ES-I3 (cell line): Measurements from ENCODE around the gene NCAM1.

Experiments
- H3K36me3 ChIP-seq: 2 replicates; pipeline ENCODE4 v1.6.1; 2013; ENCODE audit warnings: mild to moderate bottlenecking, low read length, control low read depth, moderate library complexity; ENCODE audit not compliant: insufficient read depth
- H3K4me1 ChIP-seq: 2 replicates; pipeline ENCODE4 v1.6.1; 2013; ENCODE audit warnings: mild to moderate bottlenecking, control low read depth, low read length; ENCODE audit not compliant: insufficient read depth
- H3K9ac ChIP-seq: 2 replicates; pipeline ENCODE4 v1.6.1; 2013; ENCODE audit warnings: low read depth, mild to moderate bottlenecking, low read length, moderate library complexity
- H3K9me3 ChIP-seq: 2 replicates; pipeline ENCODE4 v1.6.1; 2013; ENCODE audit warnings: mild to moderate bottlenecking, low read length, moderate library complexity; ENCODE audit not compliant: control insufficient read depth, insufficient read depth

NCAM1 gene

DNA sequence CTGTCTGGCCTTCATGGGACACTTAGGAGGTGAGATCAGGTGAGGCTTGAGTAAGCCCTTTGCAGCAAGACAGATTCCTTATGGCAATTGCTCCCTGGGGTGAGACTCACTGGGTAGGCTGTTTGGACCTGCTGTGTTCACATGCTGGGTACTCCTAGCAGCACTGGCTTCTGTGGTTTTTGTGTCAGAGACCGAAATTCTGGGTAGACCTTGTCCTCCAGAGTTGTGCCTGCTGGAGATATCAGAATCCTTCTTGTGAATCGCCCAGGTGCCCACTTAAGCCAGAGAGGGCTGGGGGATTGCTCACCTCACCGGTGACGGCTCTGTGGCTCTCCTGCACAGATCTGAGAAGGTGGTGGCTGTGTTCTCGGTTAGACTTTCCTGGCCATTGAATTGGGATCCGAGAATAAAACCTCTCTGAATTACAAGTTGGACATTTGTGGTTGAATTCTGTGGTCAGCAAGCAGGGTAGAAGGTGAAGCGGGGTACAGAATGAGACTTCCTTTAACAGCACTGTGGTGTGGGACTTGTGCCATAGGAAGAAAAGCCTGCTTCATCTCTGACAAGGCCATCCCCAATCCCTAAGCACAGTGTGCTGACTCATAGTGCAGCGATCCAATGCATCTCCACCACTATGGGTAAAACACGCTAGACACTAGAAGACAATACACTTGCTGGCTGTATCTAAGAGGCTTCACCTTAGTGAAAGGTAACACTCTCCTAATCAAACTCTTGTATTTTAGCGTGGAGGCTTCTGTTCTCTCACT, 300.7 kb downstream of the NCAM1 start:
- no peak overlapping the region for H3K9ac ChIP-seq
- no peaks in the 10 kb centered on the region for H3K36me3 ChIP-seq
- H3K9me3 ChIP-seq = no peaks in the 10 kb centered on the region
- H3K4me1 ChIP-seq = no peaks in the 10 kb centered on the region

GRCh38 chr11:113262594-113262993, 301.4 kb downstream of the NCAM1 start:
- Histone ChIP-seq H3K36me3 (no peaks in the 10 kb centered on the region), H3K4me1 (no peaks in the 10 kb centered on the region), H3K9me3 (no peaks in the 10 kb centered on the region), H3K9ac (no peak overlapping the region)

GRCh38 chr11:113263458-113264259, 302.4 kb downstream of the NCAM1 start:
- Histone ChIP-seq H3K4me1 (no peaks in the 10 kb centered on the region), H3K36me3 (no peaks in the 10 kb centered on the region), H3K9me3 (no peaks in the 10 kb centered on the region), H3K9ac (no peak overlapping the region)

DNA sequence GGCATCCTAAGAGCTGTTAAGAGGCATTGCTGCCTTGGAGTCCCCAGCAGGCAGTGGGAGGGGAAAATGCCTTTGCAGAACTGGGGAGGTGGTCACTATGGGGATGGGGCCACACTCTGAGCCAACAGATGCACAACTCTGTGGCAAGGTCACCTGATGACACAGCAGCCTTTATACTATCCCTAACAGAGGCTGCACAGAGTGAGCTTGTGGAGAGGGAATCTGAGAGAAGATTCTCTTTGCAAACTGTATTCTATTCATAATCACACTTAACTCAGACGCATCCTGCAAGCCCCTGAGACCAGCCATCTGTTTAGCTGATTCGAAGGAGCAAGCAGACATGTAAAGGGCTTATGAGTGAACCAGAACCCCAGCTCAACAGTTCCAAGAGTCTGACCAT, 304.1 kb downstream of the NCAM1 start:
- H3K36me3 ChIP-seq = no peaks in the 10 kb centered on the region
- H3K9ac ChIP-seq = no peak overlapping the region
- H3K9me3 ChIP-seq = no peaks in the 10 kb centered on the region
- no peaks in the 10 kb centered on the region for H3K4me1 ChIP-seq

DNA sequence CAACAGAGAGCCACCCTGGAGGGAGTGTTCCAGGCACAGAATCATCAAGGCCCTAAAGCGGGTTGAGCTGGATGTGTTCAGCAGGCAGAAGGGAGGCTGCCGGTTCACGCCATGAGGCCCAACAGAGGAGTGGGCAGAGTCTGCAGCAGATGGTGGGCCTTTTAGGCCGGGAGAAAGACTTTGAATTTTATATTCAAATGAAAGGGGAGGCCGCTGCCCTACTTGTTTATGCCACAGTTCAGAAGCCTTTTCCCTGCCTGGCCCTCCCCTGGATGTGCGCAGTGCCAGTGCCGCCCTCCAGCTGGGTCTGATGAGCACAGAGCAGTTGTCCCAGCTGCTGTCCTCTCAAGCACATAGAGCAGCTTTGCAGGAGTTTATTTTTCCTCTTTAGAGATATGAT, 306.3 kb downstream of the NCAM1 start:
- no peaks in the 10 kb centered on the region for H3K36me3 ChIP-seq
- no peaks in the 10 kb centered on the region for H3K9me3 ChIP-seq
- no peak overlapping the region for H3K9ac ChIP-seq
- no peaks in the 10 kb centered on the region for H3K4me1 ChIP-seq

GRCh38 chr11:113269096-113269495, 307.9 kb downstream of the NCAM1 start:
- Histone ChIP-seq H3K36me3 (no peaks in the 10 kb centered on the region), H3K9ac (no peak overlapping the region)

DNA sequence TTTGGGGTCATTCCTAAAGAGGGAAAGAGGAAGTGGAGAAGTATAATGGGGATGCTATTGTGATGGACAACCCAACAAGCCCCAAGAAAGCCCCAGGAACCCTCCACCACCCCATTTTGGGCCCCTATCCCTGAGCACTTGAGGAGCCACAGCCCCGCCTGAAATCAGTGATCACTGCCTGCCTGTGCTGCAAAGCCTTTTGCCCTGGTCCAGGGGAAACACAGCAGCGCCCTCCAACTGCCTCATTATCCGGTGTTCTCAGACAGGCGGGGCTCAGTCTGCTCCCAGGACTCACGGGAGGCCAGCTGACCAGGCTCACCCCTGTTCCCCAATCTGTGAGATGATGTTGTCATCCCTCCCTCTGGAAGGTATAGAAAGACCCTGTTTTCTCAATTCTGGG, 308.4 kb downstream of the NCAM1 start:
- H3K9ac ChIP-seq = no peak overlapping the region
- H3K36me3 ChIP-seq = no peaks in the 10 kb centered on the region
- no peaks in the 10 kb centered on the region for H3K9me3 ChIP-seq
- no peaks in the 10 kb centered on the region for H3K4me1 ChIP-seq

More at GRCh38 chr11:113269096-113269495, 307.9 kb downstream of the NCAM1 start:
- H3K9me3 ChIP-seq = no peaks in the 10 kb centered on the region
- H3K4me1 ChIP-seq = no peaks in the 10 kb centered on the region

DNA sequence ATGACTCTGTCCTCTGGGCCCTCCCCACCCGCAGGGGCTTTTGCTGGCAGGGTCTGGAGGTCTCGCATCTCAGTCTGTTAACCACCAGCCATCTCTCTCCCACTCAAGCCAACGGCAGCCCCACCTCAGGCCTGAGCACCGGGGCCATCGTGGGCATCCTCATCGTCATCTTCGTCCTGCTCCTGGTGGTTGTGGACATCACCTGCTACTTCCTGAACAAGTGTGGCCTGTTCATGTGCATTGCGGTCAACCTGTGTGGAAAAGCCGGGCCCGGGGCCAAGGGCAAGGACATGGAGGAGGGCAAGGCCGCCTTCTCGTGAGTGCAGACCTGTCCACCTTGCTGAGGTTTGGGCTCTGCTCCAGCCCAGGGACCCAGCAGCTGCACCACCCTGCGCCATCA, 308.9 kb downstream of the NCAM1 start:
- H3K9ac ChIP-seq = no peak overlapping the region

DNA sequence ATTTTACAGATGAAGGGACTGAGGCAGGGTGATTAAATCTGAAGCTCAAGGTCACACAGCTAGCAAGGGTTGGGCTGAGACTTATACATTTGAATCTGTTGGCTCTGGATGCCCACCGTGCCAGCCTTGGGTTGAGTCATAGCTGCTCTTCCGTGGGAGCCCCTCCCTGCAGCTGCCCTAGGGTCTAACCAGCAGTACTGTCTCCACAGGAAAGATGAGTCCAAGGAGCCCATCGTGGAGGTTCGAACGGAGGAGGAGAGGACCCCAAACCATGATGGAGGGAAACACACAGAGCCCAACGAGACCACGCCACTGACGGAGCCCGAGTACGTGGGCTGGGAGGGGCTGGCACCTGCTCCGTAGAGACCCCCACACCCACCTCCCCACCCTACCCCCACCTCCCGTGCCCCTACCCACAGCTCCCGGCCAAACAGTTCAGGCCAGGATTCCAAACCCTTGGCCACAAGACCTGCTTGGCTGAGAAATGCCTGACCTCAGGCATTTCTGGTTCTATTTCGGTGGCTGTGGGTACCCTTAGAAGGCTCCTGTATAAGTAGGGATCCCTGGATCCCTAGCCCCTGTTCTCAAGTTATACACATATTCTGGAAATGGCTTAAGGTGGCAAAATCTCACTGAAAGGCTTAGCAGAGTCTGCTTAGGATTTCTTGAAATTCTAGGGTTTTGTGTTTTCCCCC, 310.5 kb downstream of the NCAM1 start:
- H3K9me3 ChIP-seq = no peaks in the 10 kb centered on the region
- H3K9ac ChIP-seq = no peak overlapping the region
- no peaks in the 10 kb centered on the region for H3K36me3 ChIP-seq
- H3K4me1 ChIP-seq = no peaks in the 10 kb centered on the region

More for the DNA sequence above, 308.9 kb downstream of the NCAM1 start:
- Histone ChIP-seq H3K36me3 (no peaks in the 10 kb centered on the region), H3K4me1 (no peaks in the 10 kb centered on the region), H3K9me3 (no peaks in the 10 kb centered on the region)

DNA sequence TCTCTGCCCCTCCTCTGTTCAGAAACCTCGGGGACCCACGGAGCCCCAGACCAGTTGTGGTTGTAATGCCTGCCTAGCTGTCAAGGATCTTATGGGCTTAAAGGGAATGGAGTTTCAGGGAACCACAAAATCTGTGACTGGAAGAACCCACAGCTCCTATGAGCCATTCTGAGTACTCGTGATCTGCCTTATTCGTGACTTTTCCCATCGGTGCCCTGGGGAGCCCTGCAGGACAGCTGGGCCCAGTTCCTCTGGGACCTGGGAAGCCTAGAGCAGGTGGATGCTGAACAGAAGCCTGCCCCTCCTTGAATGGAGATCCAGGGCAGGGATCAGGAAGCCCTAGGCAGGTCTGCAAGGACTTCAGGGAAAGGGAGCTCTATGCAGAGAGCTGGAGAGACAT, 311.1 kb downstream of the NCAM1 start:
- H3K9me3 ChIP-seq = no peaks in the 10 kb centered on the region
- no peak overlapping the region for H3K9ac ChIP-seq
- H3K36me3 ChIP-seq = no peaks in the 10 kb centered on the region

GRCh38 chr11:113272927-113273615, 311.9 kb downstream of the NCAM1 start:
- no peaks in the 10 kb centered on the region for H3K36me3 ChIP-seq
- H3K9me3 ChIP-seq = no peaks in the 10 kb centered on the region
- H3K4me1 ChIP-seq = no peaks in the 10 kb centered on the region
- no peak overlapping the region for H3K9ac ChIP-seq

More for the DNA sequence above, 311.1 kb downstream of the NCAM1 start:
- no peaks in the 10 kb centered on the region for H3K4me1 ChIP-seq

DNA sequence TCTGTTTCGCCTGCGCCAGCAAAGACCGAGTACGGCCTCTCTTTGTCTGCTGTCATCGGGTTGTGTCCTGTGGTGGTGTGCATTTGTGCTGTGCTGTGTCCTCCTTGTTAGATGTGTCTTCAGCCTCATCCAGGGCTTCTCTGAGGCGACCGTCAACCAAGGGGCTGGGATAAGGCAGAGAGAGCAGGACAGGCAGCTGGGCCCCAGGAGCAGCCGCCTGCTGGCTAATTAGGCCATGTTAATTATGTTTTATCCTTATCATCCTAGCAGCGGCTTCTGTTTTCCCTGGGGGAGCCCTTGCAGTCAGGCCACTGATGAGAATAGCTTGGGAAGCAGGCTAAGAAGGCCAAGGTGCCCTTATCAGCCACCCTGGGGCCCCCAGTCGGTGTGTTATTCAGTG, 312.5 kb downstream of the NCAM1 start:
- Histone ChIP-seq H3K36me3 (no peaks in the 10 kb centered on the region), H3K4me1 (no peaks in the 10 kb centered on the region), H3K9ac (no peak overlapping the region), H3K9me3 (no peaks in the 10 kb centered on the region)

GRCh38 chr11:113274713-113275582, 313.7 kb downstream of the NCAM1 start:
- Histone ChIP-seq H3K4me1 (no peaks in the 10 kb centered on the region), H3K36me3 (no peaks in the 10 kb centered on the region), H3K9me3 (no peaks in the 10 kb centered on the region), H3K9ac (no peak overlapping the region)
